Prostate gland (tissue), 2 donors: Measurements from ENCODE around the gene LSAMP.

ENCODE experiments used
- CTCF ChIP-seq, 4 experiments: fragments of 200-600 bp in 2 of 4; fragments of 450-650 bp in 2 of 4; sonication (generic) in 2 of 4; IDR thresholded peaks; 1 replicate in 3 of 4; 2 replicates in 1 of 4; pipeline ENCODE4 v1.5.1; 2016 to 2019; ENCODE audit warnings: antibody characterized with exemption in 4 of 4, mild to moderate bottlenecking in 2 of 4, moderate library complexity in 2 of 4
- POLR2AphosphoS5 ChIP-seq: sonication (generic); formaldehyde crosslinking; IDR thresholded peaks from one replicate; pipeline ENCODE4 v1.6.1; 2017; ENCODE audit warnings: antibody characterized with exemption

GRCh38 chr3:116155841-116156240, 289.4 kb downstream of the LSAMP start:
- TF ChIP-seq CTCF (IDR thresholded peaks at IDR 0.05) (no peak), POLR2AphosphoS5 (no peak)
